CD4-positive, alpha-beta T cell treated with Interleukin-4 for 1 hour (primary cell): ENCODE data around the gene CADM2.

Experiments
- DNase-seq, 2 donors: peaks; one replicate each; pipeline ENCODE4 v3.0.0-alpha.2; 2020 to 2022

CADM2 gene

DNA sequence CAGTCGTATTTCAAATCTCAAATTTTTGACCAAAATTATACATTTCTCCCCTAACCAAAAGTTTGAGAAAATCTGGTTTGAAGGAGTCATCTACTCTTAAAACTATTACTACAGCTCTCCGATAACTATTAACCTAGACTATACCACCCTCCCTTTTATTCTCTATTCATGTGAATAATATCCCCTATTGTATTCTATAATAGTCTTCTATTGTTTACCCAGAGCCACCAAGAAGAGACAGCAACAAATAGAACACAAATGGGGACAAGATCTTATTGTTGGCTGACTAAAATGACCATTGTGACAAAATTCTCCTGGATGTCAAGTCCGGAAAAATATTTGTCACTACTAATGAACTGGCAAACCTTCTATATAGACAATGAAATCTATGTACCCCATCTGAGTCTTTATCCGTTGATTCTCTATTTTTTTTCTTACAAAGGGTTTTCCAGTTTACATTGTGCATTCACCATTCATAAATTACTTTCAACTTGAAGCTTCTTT is 618.0 kb downstream of the CADM2 start:
- no peak for DNase-seq

DNA sequence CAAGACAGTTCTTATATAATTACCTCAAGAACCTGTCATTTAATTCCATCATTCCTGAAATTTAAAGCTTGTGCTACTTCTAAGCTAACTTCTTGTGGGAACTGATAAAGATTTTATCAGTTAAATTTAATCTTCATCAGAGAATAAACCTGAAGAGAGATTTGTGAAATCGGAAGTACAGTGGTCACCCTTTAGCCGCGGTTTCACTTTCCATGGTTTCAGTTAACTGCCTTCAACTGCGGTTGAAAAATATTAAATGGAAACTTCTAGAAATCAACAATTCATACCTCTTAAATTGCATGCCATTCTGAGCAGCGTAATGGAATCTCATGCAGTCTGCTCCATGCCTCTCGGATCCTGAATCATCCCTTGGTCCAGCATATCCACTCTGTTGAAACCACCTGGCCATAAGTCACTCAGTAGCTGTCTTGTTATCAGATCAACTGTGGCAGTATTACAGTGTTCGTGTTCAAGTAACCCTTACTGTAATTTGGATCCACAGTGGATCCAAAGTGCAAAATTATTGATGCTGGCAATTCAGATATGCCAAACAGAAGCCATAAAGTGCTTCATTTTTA is 626.1 kb downstream of the CADM2 start:
- DNase-seq: no peak

- no peak for DNase-seq
These were observed 627.2 kb downstream of the CADM2 start for GRCh38 chr3:85586018-85586417.

- DNase-seq: no peak
These were observed 630.4 kb downstream of the CADM2 start for GRCh38 chr3:85589145-85589544.

DNA sequence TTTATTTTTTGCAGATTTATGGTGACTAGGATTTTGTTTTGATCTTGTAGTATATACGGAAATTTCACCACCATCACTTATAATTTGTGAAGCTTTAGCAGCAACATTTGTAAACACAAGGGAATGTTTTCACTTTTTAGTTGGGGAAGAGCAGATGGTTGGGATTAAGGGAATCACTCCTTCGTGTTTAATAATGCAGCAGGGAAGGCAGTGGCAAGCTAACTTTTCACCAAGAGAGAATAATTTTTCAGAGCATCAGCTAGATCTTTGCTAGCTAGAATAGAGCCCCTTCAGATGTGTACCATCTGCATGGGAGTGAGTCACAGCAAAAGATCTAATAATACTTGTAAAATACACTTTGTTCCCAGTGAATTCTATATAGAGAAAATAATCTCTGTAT is 632.7 kb downstream of the CADM2 start:
- DNase-seq: no peak

DNA sequence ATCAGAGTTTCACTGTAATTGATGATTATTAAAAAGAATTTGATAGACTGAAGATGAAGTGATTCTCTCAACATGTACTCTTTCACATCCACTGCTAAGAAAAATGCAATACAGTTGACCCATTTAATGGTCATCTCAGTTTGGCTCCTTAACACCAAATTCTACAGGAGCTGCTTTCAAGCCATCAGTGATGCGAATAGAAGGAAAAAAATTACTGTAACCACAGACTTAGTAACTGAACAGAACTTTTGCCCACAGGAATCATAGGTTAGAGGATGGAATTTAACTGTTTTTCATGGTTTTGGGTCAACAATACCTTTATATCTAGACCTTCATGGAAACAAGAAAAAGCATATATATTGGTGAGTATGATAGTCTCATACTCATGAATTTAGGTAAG is 633.5 kb downstream of the CADM2 start:
- no peak for DNase-seq

DNA sequence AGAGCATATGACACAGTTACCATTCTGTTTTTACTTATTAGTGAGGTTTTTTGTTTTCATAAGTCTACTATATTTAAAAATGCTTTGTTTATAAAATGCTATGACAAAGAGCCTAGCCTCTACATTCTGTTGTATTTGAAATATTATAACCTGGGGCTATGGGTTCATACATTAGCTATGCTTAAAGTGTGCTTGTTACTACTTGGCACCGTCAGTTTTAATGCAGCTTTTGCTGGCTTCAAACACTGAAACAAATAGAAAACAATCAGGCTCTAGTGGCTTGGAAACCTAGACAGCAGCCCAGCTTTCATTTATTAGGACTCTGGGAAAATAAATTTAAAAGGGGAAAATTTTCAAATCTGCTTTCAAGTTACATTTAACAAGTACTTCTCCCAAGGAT is 635.9 kb downstream of the CADM2 start:
- DNase-seq: no peak

DNA sequence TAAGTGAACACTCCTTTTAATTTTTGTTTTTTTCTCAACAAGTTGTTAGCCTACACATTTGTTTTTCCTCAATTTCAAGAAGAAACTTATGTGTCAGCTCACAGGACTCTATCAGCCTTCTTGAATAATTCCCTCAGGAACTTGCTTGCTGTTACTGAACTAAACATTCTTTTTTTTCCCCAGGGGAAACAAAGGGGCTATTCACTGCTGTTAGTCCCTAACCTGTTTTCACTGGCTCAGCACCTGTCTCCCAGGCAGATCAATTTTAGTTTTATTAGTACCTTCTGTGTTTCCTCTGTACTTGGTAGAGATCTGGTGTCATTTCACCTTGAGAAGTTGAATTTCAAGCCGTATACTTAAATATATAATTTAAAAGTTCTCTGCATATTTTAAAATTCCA is 644.6 kb downstream of the CADM2 start:
- no peak for DNase-seq

- DNase-seq: no peak
These were observed 645.9 kb downstream of the CADM2 start for GRCh38 chr3:85604641-85605040.

DNA sequence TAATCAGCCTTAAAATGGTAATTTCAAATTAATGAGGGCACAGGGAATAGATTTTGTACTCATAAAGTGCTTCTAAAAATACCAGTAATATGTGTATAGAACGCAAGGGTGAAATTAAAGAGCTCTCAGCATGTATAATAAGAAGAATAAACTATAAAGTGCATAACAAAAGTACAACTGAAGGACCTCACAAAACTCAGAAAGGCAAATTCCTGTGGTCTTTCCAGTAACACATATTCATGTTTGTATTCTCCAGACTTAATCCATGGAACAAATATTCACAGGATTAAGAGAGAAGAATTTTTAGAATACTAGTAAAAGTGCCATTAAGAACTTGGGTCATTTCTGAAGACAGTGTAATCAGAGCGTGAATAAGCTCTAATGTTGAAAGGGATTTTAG is 646.3 kb downstream of the CADM2 start:
- no peak for DNase-seq

DNA sequence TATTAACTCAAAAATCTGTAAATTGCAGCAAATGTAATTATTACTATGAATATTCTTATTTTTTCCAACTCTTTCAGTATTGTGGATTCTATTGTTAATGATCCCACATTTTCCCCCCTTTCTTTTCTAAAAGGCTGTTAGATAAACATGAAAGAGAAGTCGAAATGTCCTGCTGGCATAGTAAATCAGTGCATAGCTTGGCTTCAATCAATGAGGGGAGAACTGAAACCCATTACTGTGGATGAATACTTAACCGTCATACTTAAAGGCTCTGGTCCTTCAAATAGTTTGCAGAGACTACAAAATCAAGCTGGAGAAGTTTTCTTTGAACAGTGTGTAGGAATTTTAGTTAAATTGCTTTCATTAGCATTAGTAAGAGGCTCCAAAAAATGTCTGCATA is 667.9 kb downstream of the CADM2 start:
- no peak for DNase-seq

- DNase-seq: no peak
These were observed 669.1 kb downstream of the CADM2 start for GRCh38 chr3:85627932-85628331.

DNA sequence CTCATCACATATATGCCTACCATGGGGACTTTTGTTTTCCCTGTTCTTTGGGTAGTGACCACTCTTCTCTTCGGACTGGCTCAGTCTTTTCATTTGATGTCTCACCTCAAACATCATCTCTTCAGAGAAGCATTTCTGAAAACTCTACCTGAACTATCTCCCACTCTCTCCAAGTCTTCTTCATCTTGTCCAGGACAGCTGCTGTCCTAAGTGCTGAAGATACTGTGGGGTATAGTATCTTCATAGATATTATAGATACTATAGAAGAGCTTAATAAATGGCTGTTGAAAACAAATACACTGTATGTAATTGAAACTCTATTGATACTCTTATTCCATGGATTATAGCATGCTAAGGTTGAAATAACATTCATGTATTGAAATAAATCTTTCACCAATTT is 672.3 kb downstream of the CADM2 start:
- DNase-seq: no peak

DNA sequence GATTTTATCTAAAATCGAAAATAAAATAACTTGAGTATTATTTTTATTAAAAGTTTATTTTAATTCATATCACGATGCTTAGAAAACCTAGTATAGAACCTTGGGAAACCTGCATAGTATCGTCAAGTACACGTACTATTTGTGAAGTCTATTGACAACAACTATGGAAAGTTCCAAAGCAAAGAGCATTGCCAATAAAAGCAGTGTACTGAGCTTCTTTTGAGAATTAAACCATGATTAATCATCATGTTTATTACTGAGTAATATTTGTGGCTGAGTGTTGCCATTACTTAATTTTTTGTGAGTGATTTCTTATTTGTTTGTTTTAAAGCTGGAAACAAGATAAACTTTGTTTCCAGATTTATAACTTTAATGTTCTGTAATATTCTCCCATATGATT is 674.1 kb downstream of the CADM2 start:
- DNase-seq: no peak

DNA sequence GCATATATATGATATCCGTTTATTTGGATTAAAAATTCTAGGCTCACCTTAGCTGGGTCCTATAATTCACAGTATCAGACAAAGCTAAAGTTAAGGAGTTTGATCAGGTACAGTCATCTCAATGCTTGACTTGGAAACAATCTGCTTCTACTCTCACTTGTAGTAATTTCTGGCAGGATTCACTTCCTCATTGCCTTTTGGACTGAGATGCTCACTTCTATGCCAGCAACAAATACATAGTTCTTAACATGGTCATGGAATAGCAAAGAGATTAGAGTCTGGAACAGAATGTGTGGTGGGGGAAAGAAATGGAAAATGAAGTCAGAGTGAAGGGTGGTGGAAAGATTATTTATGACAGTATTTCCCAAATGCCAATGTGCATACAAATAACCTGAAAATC is 693.6 kb downstream of the CADM2 start:
- DNase-seq: no peak

GRCh38 chr3:85660451-85660850 is 701.7 kb downstream of the CADM2 start:
- no peak for DNase-seq

DNA sequence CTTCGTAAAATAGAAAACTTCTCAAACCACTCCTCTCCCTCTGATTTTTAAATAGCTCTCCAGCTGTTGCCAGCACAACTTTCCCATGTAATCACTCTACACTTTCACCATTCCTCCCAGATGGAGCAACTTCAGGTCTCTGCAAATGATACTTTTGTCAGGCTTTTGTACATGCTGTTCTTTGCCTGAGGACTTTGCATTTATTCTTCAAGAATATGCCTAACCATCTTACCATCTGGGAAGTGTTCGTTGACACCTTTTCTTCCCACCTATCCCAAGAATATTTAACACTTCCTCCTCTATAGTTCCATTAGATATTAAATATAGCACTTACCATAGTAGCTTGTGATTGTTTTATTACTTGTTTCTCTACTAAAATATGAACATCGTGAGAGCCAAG is 703.7 kb downstream of the CADM2 start:
- no peak for DNase-seq

DNA sequence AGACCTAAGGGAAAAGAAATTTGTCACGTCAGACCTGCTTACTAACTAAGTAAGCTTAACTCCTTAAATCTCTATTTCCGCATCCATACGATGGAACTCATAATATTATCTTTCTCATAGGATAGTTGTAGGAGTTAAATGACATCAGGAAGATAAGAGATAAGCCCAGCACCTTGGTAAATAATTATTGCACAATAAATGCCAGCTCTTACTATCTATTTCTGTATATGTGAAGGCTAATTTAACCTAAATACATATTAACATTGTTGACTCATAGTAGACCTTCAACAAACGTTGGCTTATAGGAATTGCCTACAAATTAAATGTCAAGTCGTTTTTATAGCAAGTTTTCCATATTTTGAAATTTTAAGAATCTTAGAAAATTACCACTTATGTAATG is 709.0 kb downstream of the CADM2 start:
- no peak for DNase-seq

GRCh38 chr3:85670634-85671205 is 711.9 kb downstream of the CADM2 start:
- DNase-seq: no peak

DNA sequence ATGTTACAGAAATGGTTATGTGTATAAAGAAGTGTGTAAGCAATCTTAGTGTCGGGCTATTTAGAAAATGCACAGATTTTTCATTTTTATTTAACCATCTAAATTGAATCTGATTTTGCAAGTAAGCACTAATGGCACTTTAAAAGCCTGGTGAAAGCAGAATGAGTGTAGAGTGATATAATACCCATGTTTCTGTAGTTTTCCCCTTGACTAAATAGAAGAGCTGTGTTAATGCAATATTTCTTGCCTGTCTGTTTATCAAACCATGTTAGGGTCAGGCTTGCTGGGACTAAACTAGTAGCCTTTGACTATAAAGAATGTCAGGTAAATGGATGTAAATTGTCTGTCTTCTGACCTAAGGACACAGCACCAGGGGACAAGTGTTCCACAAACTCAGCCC is 714.0 kb downstream of the CADM2 start:
- DNase-seq: no peak

DNA sequence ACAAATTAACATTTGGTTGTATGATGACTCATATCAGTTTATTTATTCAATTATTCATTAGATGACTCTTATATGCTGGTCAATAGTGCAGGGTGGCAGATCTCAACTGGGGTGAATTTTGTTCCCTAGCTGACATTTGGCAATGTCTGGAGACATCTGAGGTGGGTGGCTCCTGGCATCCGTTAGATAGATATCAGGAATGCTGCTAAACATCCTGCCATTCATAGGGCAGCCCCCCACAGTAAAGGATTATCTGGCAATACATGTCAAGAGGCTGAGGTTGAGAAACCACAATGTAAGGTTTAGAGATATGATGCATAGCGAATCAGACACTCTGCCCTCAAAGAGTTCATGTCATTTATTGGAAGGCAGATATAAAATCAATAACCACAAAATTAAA is 719.9 kb downstream of the CADM2 start:
- DNase-seq: no peak

DNA sequence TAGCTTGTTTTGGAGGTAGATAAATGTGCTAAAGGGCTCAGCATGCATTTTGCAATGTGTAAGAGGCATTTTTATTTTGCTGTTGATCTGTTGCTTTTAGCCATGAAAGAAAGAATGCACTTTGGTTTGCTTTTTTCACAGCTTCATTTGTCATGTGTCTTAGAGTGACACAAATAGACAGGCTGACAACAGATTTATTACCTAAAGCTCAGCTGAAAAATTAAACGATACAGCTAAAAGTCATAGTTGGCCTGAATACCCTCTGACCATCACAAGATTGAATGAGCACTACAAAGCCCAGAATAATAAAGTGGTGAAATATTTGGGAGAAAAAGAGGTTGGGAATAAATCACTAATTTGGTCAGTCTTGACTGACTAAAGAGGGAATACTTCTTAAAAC is 723.1 kb downstream of the CADM2 start:
- DNase-seq: no peak

DNA sequence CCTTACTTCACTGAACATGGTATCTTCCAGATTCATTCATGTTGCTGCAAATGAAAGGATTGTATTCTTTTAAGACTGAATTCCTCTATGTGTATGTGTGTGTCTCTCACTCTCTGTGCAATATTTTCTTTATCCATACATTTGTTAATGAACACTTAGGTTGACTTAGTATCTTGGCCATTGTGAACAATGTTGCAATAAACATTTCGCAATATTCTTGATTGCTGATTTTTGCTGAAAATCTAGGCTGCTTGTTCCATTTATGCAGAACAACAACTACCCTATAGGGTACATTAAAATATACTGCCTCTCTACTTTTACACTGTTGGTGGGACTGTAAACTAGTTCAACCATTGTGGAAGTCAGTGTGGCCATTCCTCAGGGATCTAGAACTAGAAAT is 732.4 kb downstream of the CADM2 start:
- no peak for DNase-seq

DNA sequence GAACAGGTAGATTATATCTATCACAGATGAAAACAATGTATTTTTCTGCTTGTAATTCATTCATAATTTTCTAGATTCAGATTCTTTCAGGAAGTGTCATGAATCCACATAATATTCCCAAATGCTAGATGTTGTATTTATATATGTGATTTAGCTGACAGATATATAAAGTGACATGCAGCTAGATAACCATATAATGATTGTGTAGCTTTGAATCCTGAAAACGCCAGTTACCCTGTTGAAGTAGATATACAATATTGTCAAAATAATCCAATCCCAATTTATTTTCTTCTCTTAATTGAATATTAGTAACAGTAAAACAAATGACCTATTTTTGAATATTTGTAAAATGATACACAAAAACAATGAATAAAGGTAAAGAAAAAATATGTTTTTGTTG is 738.4 kb downstream of the CADM2 start:
- DNase-seq: no peak

DNA sequence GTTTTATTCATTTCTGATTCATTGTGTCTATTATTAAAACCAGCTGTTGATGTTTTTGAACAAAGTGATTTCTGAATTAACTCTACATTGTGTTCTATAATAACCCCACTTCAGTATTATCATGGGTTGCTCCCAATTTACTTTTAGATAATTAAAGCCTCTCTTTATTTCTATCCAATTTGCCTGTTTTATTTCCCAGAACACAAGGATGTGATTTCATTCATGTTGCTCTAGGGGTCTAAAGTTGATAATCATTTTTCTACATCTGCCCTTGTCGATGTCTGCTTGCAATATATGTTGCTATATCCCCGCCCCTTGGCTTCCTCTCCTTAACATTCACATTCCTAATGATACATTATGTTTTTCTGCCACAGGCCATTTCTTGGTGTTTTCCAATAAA is 747.3 kb downstream of the CADM2 start:
- DNase-seq: no peak
